ENCODE results near the gene ELF5.

The ELF5 gene

DNA sequence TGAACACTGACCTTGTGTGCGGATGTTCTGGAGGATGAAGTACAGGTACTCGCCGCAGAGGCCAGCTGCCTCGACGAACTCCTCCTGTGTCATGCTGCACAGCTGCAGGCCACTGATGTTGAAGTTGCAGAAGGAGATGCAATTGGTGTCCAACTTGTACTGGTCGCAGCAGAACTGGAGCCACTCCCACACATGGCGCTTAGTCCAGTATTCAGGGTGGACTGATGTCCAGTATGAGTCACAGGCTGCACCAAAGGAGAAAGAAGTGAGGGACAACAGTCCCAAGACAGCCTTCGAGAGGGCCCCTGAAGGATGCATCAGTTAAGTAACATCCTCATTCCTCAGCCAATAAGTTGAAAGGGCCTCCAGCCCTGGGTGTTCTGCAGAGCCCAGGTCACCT lies 20.1 kb downstream of the ELF5 start:
- no peak for DNase-seq (ENCODE audit: low read depth)

GRCh38 chr11:34492806-34493414 lies 20.7 kb downstream of the ELF5 start:
- DNase-seq (ENCODE audit: low read depth): peak; percentile 19

- no peak for DNase-seq (ENCODE audit: low read depth)
Measured at GRCh38 chr11:34490304-34490703, 23.3 kb downstream of the ELF5 start.

- DNase-seq (ENCODE audit: low read depth): no peak
Measured at GRCh38 chr11:34488855-34489557, 24.6 kb downstream of the ELF5 start.

- DNase-seq (ENCODE audit: low read depth): no peak
Measured at GRCh38 chr11:34487430-34487829, 26.2 kb downstream of the ELF5 start.

GRCh38 chr11:34483106-34483874 lies 30.3 kb downstream of the ELF5 start:
- no peak for DNase-seq (ENCODE audit: low read depth)

- no peak for DNase-seq (ENCODE audit: low read depth)
Measured at GRCh38 chr11:34481307-34481706, 32.3 kb downstream of the ELF5 start.

DNA sequence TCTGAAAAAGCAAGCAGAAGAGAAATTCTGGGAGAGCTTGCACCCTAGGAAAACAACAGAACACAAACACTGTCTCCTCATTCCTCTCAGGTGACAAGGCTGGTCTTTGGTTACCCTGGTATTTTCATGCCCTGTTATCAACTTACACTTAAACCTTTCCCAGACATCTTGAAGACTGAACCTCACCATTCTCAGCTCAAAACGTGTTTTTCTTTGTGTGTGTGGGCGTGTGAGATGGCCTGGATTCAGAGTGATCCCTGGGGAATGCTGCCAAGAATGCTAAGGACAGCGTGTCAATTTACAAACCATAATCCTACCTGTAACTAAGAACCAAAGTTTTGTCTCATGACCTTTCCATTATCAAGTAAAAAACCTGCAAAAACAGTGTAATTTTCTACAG lies 33.3 kb downstream of the ELF5 start:
- no peak for DNase-seq (ENCODE audit: low read depth)

- DNase-seq (ENCODE audit: low read depth): no peak
Measured at GRCh38 chr11:34478845-34479663, 34.5 kb downstream of the ELF5 start.

- no peak for DNase-seq (ENCODE audit: low read depth)
Measured at GRCh38 chr11:34476849-34477248, 36.7 kb downstream of the ELF5 start.

DNA sequence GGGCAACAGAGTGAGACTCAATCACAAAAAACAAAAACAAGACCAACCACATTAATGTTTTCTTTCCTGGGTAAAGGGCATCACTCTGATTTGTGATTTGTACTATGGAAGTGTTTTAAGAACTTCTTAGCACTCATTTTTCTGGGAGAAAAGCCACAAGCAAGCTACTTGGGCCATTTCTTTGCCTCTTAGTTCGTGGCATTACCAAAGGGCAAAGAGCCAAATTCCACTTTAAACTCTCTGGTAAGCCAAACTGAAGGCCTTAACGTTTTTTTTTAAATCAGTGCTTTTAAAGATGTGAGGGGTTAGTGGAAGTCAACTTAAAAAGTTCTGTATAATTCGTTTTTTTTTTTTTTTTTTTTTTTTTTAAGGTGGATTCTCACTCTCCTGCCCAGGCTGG lies 37.9 kb downstream of the ELF5 start:
- no peak for DNase-seq (ENCODE audit: low read depth)

- DNase-seq (ENCODE audit: low read depth): no peak
Measured at GRCh38 chr11:34473603-34474169, 39.9 kb downstream of the ELF5 start.

- DNase-seq (ENCODE audit: low read depth): no peak
Measured at GRCh38 chr11:34468209-34468841, 45.3 kb downstream of the ELF5 start.

- DNase-seq (ENCODE audit: low read depth): no peak
Measured at GRCh38 chr11:34466802-34467488, 46.6 kb downstream of the ELF5 start.

DNA sequence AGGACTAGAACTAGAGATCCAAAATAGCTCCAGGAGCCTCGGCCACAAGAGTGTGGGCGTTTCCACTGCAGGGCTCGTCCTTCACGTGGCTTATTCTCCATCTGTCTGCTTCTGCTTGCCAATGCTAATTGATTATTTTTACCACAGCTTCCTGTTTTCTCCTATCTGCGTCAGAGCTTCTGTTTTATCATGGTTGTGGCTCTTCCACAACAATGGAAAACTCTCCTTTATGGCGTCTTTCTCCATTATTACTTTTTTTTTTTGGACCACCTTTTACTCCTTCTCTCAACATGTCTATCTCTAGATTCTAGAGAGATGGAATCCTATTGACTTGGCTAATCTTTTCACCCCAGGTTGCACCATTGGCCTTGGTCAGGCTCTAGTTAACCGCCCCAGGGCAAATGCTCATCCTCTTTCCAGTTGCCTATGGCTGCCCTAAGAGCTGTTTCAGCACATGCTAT lies 49.0 kb downstream of the ELF5 start:
- no peak for DNase-seq (ENCODE audit: low read depth)

GRCh38 chr11:34461215-34461614 lies 52.4 kb downstream of the ELF5 start:
- DNase-seq (ENCODE audit: low read depth): no peak

DNA sequence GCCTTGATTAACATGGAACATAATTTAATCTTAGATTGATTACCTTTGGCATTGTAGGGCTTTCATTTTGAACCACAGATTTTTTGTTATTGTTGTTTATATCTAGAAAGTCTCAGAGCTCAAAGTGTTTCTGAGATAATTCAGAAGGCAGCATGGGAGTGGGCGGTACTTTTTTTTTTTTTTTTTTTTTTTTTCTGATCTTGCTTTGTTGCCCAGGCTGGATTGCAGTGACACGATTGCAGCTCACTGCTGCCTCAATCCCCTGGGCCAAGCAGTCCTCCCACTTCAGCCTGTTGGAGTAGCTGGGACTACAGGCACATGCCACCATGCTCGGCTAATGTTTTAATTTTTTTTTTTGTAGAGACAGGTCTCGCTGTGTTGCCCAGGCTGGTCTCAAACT lies 53.3 kb downstream of the ELF5 start:
- DNase-seq (ENCODE audit: low read depth): no peak

- DNase-seq (ENCODE audit: low read depth): no peak
Measured at GRCh38 chr11:34459507-34460162, 54.0 kb downstream of the ELF5 start.

GRCh38 chr11:34458525-34458924 lies 55.1 kb downstream of the ELF5 start:
- no peak for DNase-seq (ENCODE audit: low read depth)

DNA sequence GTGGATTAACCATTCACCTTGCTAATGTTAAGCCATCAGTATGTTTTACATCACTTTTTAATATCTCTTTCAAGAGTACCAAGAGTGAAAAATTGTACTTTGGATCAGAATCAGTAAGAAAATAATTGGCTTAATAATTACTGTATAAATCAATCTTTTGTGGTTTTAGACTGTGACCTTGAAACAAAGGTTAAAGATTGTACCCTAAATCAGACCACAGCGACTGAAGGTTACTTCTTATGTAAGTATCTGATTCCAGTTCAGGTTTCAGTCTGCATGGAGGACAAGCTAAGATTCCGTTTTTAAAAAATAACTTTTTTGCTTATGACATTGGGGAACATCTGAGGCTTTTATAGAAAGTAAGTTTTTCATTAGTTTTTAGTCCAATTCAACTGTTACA lies 56.0 kb downstream of the ELF5 start:
- no peak for DNase-seq (ENCODE audit: low read depth)

Measured in stimulated activated CD8-positive, alpha-beta memory T cell treated with anti-CD3 and anti-CD28 coated beads, Interleukin-12 subunit alpha, Interleukin-12 subunit beta, amount 100 ng/mL, for 1 hour (primary cell).